ENCODE measurements around the gene PHACTR4. TPM values are rescaled to one million over a fixed set of nuclear protein-coding genes. Genes with fewer than 3 reads are reported as not detected.

The PHACTR4 gene
- total RNA-seq, 1 experiment from 2014 or later = 52.9 TPM

- TF ChIP-seq, protein P1, sequence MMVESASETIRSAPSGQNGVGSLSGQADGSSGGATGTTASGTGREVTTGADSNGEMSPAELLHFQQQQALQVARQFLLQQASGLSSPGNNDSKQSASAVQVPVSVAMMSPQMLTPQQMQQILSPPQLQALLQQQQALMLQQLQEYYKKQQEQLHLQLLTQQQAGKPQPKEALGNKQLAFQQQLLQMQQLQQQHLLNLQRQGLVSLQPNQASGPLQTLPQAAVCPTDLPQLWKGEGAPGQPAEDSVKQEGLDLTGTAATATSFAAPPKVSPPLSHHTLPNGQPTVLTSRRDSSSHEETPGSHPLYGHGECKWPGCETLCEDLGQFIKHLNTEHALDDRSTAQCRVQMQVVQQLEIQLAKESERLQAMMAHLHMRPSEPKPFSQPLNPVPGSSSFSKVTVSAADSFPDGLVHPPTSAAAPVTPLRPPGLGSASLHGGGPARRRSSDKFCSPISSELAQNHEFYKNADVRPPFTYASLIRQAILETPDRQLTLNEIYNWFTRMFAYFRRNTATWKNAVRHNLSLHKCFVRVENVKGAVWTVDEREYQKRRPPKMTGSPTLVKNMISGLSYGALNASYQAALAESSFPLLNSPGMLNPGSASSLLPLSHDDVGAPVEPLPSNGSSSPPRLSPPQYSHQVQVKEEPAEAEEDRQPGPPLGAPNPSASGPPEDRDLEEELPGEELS (CRISPR knock-in tag; IDR thresholded peaks at IDR 0.05) = no peak
- 0 out of 2 replicates have a peak, but pooled peaks have one; percentile 18 for TF ChIP-seq MYBL2 (CRISPR knock-in tag; IDR thresholded peaks at IDR 0.05)
- 0 out of 2 replicates have a peak, but pooled peaks have one; percentile 25 for TF ChIP-seq SP1 (CRISPR knock-in tag; conservative IDR thresholded peaks at IDR 0.05)
- TF ChIP-seq GTF2I (CRISPR knock-in tag; conservative IDR thresholded peaks at IDR 0.05) = no peak
- no peak for TF ChIP-seq HMGA2 (CRISPR knock-in tag; IDR thresholded peaks at IDR 0.05)
- no peak; the same call in 1 of the 2 replicates for TF ChIP-seq EMX1 (CRISPR knock-in tag; IDR thresholded peaks at IDR 0.05)
- no peak for TF ChIP-seq NR1H2 (CRISPR knock-in tag; IDR thresholded peaks at IDR 0.05)
- TF ChIP-seq, protein P2, sequence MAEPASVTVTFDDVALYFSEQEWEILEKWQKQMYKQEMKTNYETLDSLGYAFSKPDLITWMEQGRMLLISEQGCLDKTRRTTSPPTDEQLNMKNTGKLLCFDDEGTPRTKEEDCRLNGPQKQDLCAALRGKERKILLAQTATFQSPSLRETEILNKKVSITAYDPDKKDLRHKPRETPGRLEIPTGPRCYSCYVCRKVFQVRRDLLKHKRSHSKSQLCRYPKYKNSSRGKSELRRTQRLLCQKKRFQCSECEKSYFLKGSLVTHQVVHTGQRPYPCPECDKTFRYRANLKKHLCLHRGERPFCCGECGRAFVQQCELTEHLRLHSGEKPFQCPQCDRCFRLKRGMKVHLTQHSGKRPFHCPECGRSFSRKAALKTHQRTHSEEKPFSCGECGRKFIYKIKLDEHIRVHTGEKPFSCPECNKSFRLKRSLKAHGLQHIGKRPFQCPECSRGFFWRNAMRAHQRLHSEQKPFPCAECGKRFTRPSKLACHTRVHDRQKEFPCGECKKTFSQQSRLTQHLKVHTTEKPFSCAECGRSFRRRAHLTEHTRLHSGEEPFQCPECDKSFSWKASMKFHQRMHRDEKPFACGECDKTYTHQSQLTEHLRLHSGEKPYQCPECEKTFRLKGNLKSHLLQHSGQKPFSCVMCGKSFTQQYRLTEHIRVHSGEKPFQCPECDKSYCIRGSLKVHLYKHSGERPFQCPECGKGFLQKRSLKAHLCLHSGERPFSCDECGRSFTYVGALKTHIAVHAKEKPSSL (CRISPR knock-in tag; conservative IDR thresholded peaks at IDR 0.05) = peak; percentile 58; the same call in 1 of the 2 replicates
- TF ChIP-seq NFATC4 (CRISPR knock-in tag; IDR thresholded peaks at IDR 0.05) = peak; percentile 81; the same call in 1 of the 2 replicates
- TF ChIP-seq, protein P3, sequence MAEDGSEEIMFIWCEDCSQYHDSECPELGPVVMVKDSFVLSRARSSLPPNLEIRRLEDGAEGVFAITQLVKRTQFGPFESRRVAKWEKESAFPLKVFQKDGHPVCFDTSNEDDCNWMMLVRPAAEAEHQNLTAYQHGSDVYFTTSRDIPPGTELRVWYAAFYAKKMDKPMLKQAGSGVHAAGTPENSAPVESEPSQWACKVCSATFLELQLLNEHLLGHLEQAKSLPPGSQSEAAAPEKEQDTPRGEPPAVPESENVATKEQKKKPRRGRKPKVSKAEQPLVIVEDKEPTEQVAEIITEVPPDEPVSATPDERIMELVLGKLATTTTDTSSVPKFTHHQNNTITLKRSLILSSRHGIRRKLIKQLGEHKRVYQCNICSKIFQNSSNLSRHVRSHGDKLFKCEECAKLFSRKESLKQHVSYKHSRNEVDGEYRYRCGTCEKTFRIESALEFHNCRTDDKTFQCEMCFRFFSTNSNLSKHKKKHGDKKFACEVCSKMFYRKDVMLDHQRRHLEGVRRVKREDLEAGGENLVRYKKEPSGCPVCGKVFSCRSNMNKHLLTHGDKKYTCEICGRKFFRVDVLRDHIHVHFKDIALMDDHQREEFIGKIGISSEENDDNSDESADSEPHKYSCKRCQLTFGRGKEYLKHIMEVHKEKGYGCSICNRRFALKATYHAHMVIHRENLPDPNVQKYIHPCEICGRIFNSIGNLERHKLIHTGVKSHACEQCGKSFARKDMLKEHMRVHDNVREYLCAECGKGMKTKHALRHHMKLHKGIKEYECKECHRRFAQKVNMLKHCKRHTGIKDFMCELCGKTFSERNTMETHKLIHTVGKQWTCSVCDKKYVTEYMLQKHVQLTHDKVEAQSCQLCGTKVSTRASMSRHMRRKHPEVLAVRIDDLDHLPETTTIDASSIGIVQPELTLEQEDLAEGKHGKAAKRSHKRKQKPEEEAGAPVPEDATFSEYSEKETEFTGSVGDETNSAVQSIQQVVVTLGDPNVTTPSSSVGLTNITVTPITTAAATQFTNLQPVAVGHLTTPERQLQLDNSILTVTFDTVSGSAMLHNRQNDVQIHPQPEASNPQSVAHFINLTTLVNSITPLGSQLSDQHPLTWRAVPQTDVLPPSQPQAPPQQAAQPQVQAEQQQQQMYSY (CRISPR knock-in tag; IDR thresholded peaks at IDR 0.05) = no peak
Observed at GRCh38 chr1:28507646-28508434, 138.3 kb downstream of the PHACTR4 start (continued).

DNA sequence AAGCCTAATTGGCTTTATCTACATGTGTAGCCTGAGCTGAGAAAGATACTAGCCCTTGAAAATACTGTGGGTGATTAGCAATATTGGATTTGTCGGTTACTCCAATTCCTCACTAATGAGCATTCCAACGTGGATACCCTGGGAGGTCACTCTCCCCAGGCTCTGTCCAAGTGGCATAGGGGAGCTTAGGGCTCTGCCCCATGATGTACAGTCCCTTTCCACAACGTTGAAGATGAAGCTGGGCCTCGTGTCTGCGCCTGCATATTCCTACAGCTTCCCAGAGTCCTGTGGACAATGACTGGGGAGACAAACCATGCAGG lies 138.9 kb downstream of the PHACTR4 start:
- no peak for DNase-seq (ENCODE audit: low spot score)
- peak overlapping the region; percentile 99 for H3K27ac Mint-ChIP-seq
- CTCF ChIA-PET = no interaction called here
- TF ChIP-seq CREM (CRISPR knock-in tag; IDR thresholded peaks at IDR 0.05) (no peak), MYBL2 (CRISPR knock-in tag; IDR thresholded peaks at IDR 0.05) (no peak), NFE2L1 (CRISPR knock-in tag; IDR thresholded peaks at IDR 0.05) (no peak), CREB1 (CRISPR knock-in tag; IDR thresholded peaks at IDR 0.05) (no peak), GRHL2 (CRISPR knock-in tag; IDR thresholded peaks at IDR 0.05; ENCODE audit: insufficient replicate concordance, severe bottlenecking) (no peak), ZNF263 (CRISPR knock-in tag; IDR thresholded peaks at IDR 0.05; ENCODE audit: low read depth) (no peak), SP1 (CRISPR knock-in tag; conservative IDR thresholded peaks at IDR 0.05) (no peak), NR2C2 (CRISPR knock-in tag; IDR thresholded peaks at IDR 0.05) (no peak), ZNF416 (CRISPR knock-in tag; IDR thresholded peaks at IDR 0.05) (peak; percentile 98), HMGXB4 (CRISPR knock-in tag; IDR thresholded peaks at IDR 0.05) (no peak), E2F1 (CRISPR knock-in tag; IDR thresholded peaks at IDR 0.05) (no peak), SMAD4 (CRISPR knock-in tag; IDR thresholded peaks at IDR 0.05) (no peak), FOXP1 (CRISPR knock-in tag; IDR thresholded peaks at IDR 0.05; ENCODE audit: borderline replicate concordance) (no peak), E2F4 (CRISPR knock-in tag; IDR thresholded peaks at IDR 0.05; ENCODE audit: borderline replicate concordance, low read depth) (no peak), FOXJ3 (CRISPR knock-in tag; IDR thresholded peaks at IDR 0.05; ENCODE audit: borderline replicate concordance) (no peak), EMX1 (CRISPR knock-in tag; IDR thresholded peaks at IDR 0.05) (peak; percentile 97)

More for the DNA sequence above, 138.9 kb downstream of the PHACTR4 start:
- Mint-ChIP-seq H3K9me3 (no peaks in the 10 kb centered on the region), H3K4me3 (peak overlapping the region; percentile 99), H3K4me1 (peaks cover 40% of the 10 kb centered on the region), H3K27me3 (ENCODE audit: low read depth) (peaks cover 7% of the 10 kb centered on the region), H3K36me3 (peaks cover 79% of the 10 kb centered on the region)
- POLR2A ChIA-PET = interaction anchor here (0.5 to 0.6 kb wide), 3 partner anchors 67 to 395 kb away, joined by 4 to 7 read pairs (median 6); no protein-coding TSS in a partner anchor
- ATAC-seq = no peak
